ENCODE results near the gene GPR153.

The GPR153 gene

GRCh38 chr1:6198646-6199297 is 62.1 kb downstream of the GPR153 start:
- DNase-seq: no peak

DNA sequence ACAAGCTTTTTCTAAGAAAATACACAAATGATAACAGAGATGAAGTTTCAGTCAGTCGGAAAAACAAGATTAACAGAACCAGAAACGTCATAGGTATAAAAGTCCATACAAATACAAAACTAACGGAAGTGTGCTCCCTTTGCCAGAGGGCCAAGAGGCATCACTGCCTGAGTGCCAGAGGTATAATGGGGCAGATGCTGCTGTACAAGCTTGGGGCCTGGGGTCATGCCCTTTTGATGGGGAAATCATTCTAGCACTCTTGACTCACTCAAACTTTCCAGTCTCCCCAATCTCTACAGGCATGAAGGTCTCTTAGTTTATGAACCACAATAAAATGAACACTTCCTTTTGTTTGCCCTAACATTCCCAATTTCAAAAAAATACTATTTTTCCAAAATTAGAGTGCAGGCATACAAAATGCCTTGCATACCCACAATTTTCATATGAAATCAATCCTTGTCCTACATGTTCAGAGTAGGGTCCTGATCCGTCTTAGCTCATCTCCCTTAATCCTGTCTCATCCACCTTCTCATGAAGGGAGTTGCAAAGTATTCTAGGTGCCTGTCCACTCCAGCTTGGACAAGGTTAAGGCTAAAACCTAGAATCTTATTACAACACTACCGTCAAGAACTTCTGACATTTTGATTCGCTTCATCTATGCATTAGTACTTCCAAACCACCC is 63.0 kb downstream of the GPR153 start:
- no peak for DNase-seq

All from islet precursor cell (in vitro differentiated cells).